Liver (tissue), 9 donors: ENCODE results near the gene NLK. TPM values are rescaled to one million over a fixed set of nuclear protein-coding genes. Genes with fewer than 3 reads are reported as not detected.

ENCODE experiments used
- DNase-seq: peaks from one replicate; pipeline ENCODE4 v3.0.0-alpha.2; 2017; ENCODE audit warnings: low spot score
- H3K27ac ChIP-seq, 2 donors: one replicate each; pipeline ENCODE4 v1.7.0; 2013; ENCODE audit warnings: inconsistent platforms in 2 of 2, low read length in 2 of 2, control low read depth in 1 of 2, low read depth in 1 of 2, mild to moderate bottlenecking in 1 of 2
- H3K27me3 ChIP-seq, 4 donors: one replicate each; pipeline versions ENCODE4 v1.6.1 to v1.7.0; 2013; ENCODE audit warnings: low read length in 3 of 4, inconsistent platforms in 1 of 4, mild to moderate bottlenecking in 1 of 4, moderate library complexity in 1 of 4; ENCODE audit not compliant: control insufficient read depth in 4 of 4, insufficient read depth in 4 of 4
- H3K36me3 ChIP-seq, 4 donors: one replicate each; pipeline versions ENCODE4 v1.6.1 to v1.7.0; 2013; ENCODE audit warnings: low read length in 3 of 4, mild to moderate bottlenecking in 3 of 4, low read depth in 1 of 4, moderate library complexity in 1 of 4; ENCODE audit not compliant: control insufficient read depth in 4 of 4, insufficient read depth in 3 of 4
- H3K4me1 ChIP-seq, 4 donors: one replicate each; pipeline versions ENCODE4 v1.6.1 to v1.7.0; 2013; ENCODE audit warnings: low read length in 3 of 4, mild to moderate bottlenecking in 3 of 4, moderate library complexity in 1 of 4; ENCODE audit not compliant: control insufficient read depth in 4 of 4, insufficient read depth in 4 of 4
- H3K4me3 ChIP-seq, 3 donors: one replicate each; pipeline versions ENCODE4 v1.6.1 to v1.7.0; 2013; ENCODE audit warnings: low read length in 3 of 3, control low read depth in 1 of 3, low read depth in 1 of 3, mild to moderate bottlenecking in 1 of 3
- H3K9ac ChIP-seq, 2 donors: one replicate each; pipeline ENCODE4 v1.7.0; 2013; ENCODE audit warnings: low read length in 2 of 2, mild to moderate bottlenecking in 2 of 2, moderate library complexity in 2 of 2, control low read depth in 1 of 2, low read depth in 1 of 2
- H3K9me3 ChIP-seq, 4 donors: one replicate each; pipeline versions ENCODE4 v1.6.1 to v1.7.0; 2013; ENCODE audit warnings: low read length in 3 of 4; ENCODE audit not compliant: control insufficient read depth in 4 of 4
- ATF3 ChIP-seq: IDR thresholded peaks from 2 replicates; pipeline ENCODE4 v1.6.1; 2016; ENCODE audit warnings: antibody characterized with exemption
- CTCF ChIP-seq: fragments of 150-350 bp; IDR thresholded peaks from 2 replicates; pipeline ENCODE4 v1.5.1; 2017; ENCODE audit warnings: improper control_type of control experiment, low read depth, low read length; ENCODE audit not compliant: missing input control
- EGR1 ChIP-seq, 2 donors: IDR thresholded peaks; 2 replicates each; pipeline ENCODE4 v1.6.1; 2016 to 2018; ENCODE audit warnings: antibody characterized with exemption in 2 of 2, low read depth in 2 of 2
- FOXA1 ChIP-seq: IDR thresholded peaks from 2 replicates; pipeline ENCODE4 v1.6.1; 2016; ENCODE audit warnings: antibody characterized with exemption
- FOXA2 ChIP-seq: IDR thresholded peaks from 2 replicates; pipeline ENCODE4 v1.6.1; 2016; ENCODE audit warnings: antibody characterized with exemption
- GABPA ChIP-seq, 2 donors: IDR thresholded peaks in 1 of 2; conservative IDR thresholded peaks in 1 of 2; 2 replicates each; pipeline ENCODE4 v1.6.1; 2016; ENCODE audit warnings: antibody characterized with exemption in 2 of 2, mild to moderate bottlenecking in 1 of 2, moderate library complexity in 1 of 2
- HNF4G ChIP-seq: IDR thresholded peaks from 2 replicates; pipeline ENCODE4 v1.6.1; 2016; ENCODE audit warnings: antibody characterized with exemption
- JUND ChIP-seq, 2 donors: IDR thresholded peaks; 2 replicates each; pipeline ENCODE4 v1.6.1; 2016; ENCODE audit warnings: antibody characterized with exemption in 2 of 2
- MAX ChIP-seq: IDR thresholded peaks from 2 replicates; pipeline ENCODE4 v1.6.1; 2016; ENCODE audit warnings: antibody characterized with exemption
- RAD21 ChIP-seq, 2 donors: IDR thresholded peaks; 2 replicates each; pipeline ENCODE4 v1.6.1; 2016; ENCODE audit warnings: antibody characterized with exemption in 2 of 2, mild to moderate bottlenecking in 2 of 2
- RXRA ChIP-seq, 2 donors: IDR thresholded peaks; 2 replicates each; pipeline ENCODE4 v1.6.1; 2017 to 2018; ENCODE audit warnings: antibody characterized with exemption in 2 of 2, mild to moderate bottlenecking in 1 of 2
- SP1 ChIP-seq: IDR thresholded peaks from 2 replicates; pipeline ENCODE4 v1.6.1; 2018; ENCODE audit warnings: antibody characterized with exemption, mild to moderate bottlenecking
- TAF1 ChIP-seq: conservative IDR thresholded peaks from 2 replicates; pipeline ENCODE4 v1.6.1; 2016; ENCODE audit warnings: antibody characterized with exemption, mild to moderate bottlenecking
- YY1 ChIP-seq: IDR thresholded peaks from 2 replicates; pipeline ENCODE4 v1.6.1; 2016; ENCODE audit warnings: antibody characterized with exemption, mild to moderate bottlenecking
- ZBTB33 ChIP-seq: IDR thresholded peaks from 2 replicates; pipeline ENCODE4 v1.6.1; 2016; ENCODE audit warnings: antibody characterized with exemption
- WGBS: extraction: QIAGEN DNeasy Blood & Tissue Kit; methylation state at CpG from one replicate; pipeline ENCODE4 v1.1.7; 2013; 5-methylcytosine and 5-hydroxymethylcytosine counted together
- polyA plus RNA-seq, 2 donors: library from polyadenylated mRNA; stranded (reverse) in 1 of 2; unstranded in 1 of 2; fragments of 200-250 nt in 1 of 2; fragments of >200 nt in 1 of 2; fragmentation: Nextera tagmentation in 1 of 2; extraction: Ambion mirVana in 1 of 2; gene quantifications; one replicate each; pipeline versions ENCODE4 v1.2.1 to v1.2.3, GENCODE V29; 2013 to 2015
- total RNA-seq, 2 donors: library from RNA; depleted of rRNA; stranded (reverse); fragments of >200 nt; gene quantifications; one replicate each; pipeline ENCODE4 v1.2.3, GENCODE V29; 2014
- donor health status: healthy.
- donor health status: healthy.
- donor health status: healthy.
- donor health status: healthy.
- donor health status: healthy.

NLK gene
- total and polyA plus RNA-seq, 4 donors = 4.4 to 17.4 (median 9.2) TPM

- TF ChIP-seq ATF3 (no peak), FOXA1 (no peak), EGR1 (IDR thresholded peaks at IDR 0.05; ENCODE audit: low read depth in 2 of 2) (no peak), FOXA2 (no peak), CTCF (no peak), RAD21 (IDR thresholded peaks at IDR 0.05) (no peak), YY1 (no peak), GABPA (IDR thresholded peaks at IDR 0.05 in 1 of 2, conservative IDR thresholded peaks at IDR 0.05 in 1 of 2) (no peak), RXRA (IDR thresholded peaks at IDR 0.05) (no peak), MAX (no peak), TAF1 (no peak), SP1 (no peak), HNF4G (no peak)
- H3K4me3 ChIP-seq = no peak overlapping the region
- no peaks in the 10 kb centered on the region for H3K9me3 ChIP-seq
- H3K27me3 ChIP-seq = no peaks in the 10 kb centered on the region
- no peaks in the 10 kb centered on the region for H3K36me3 ChIP-seq
- 73% methylated on average over 2 of the region's 2 CpGs for WGBS
- no peak overlapping the region for H3K27ac ChIP-seq
- no peaks in the 10 kb centered on the region for H3K4me1 ChIP-seq
- H3K9ac ChIP-seq = no peak overlapping the region
- no peak for DNase-seq
These were observed 23.2 kb downstream of the NLK start for GRCh38 chr17:28065706-28066105.

GRCh38 chr17:28069061-28069460 is 26.6 kb downstream of the NLK start:
- TF ChIP-seq RXRA (IDR thresholded peaks at IDR 0.05) (no peak), CTCF (no peak), HNF4G (no peak), SP1 (no peak), FOXA2 (no peak), RAD21 (IDR thresholded peaks at IDR 0.05) (no peak), JUND (IDR thresholded peaks at IDR 0.05) (no peak), ZBTB33 (no peak)
- Histone ChIP-seq H3K9ac (no peak overlapping the region), H3K27me3 (no peaks in the 10 kb centered on the region), H3K9me3 (peaks cover 0 to 4% (median 0%) of the 10 kb centered on the region in 4 donors), H3K4me3 (no peak overlapping the region), H3K27ac (no peak overlapping the region), H3K4me1 (no peaks in the 10 kb centered on the region), H3K36me3 (no peaks in the 10 kb centered on the region)
- 100% methylated on average over 1 of the region's 1 CpG for WGBS
- no peak for DNase-seq
